ENCODE data around the gene TBL1XR1. TPM values are rescaled to one million over a fixed set of nuclear protein-coding genes. Genes with fewer than 3 reads are reported as not detected.
"Not testable (repeated sequence)": the region's sequence is repeated elsewhere in the genome, so short reads cannot be mapped to it uniquely, and the experiment has no call there.

TBL1XR1 gene
- total RNA-seq, 1 experiment from 2014 or later, result 127 TPM

DNA sequence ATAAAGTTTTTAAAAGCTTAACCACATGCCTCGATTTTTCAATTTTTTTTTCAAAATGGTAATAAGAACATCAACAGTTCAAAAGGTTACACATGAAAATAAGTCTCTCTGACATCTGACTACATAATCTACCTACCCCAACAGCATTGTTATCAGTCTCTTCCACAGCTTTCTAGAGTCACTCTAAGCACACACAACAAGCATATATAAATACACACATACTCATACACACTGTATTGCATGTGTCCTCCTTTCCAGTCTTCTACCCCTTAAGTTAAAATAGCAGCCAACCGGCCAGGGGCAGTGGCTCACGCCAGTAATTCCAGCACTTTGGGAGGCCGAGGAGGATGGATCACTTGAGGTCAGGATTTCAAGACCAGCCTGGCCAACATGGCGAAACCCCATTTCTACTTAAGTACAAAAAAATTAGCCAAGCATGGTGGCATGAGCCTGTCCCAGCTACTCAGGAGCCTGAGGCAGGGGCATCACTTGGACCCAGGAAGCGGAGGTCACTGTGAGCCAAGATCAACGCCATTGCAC lies 12.2 kb downstream of the TBL1XR1 start:
- DNase-seq, result no peak
- Mint-ChIP-seq H3K4me1 (ENCODE audit: low read depth, unreplicated experiment) (peaks cover 14% of the 10 kb centered on the region), H3K9me3 (ENCODE audit: unreplicated experiment) (no peaks in the 10 kb centered on the region), H3K27ac (ENCODE audit: unreplicated experiment) (peak overlapping the region; percentile 37), H3K27me3 (ENCODE audit: insufficient read depth, unreplicated experiment) (no peaks in the 10 kb centered on the region), H3K36me3 (ENCODE audit: insufficient read depth, unreplicated experiment) (peaks cover 19% of the 10 kb centered on the region), H3K4me3 (ENCODE audit: unreplicated experiment) (no peak overlapping the region)
- ChIA-PET CTCF (no interaction called here), POLR2A (no interaction called here)
- H3K36me3 ChIP-seq (ENCODE audit: control insufficient read depth, insufficient read depth, low read length), result no peaks in the 10 kb centered on the region
- intact Hi-C loops (cut with micrococcal nuclease; ENCODE audit: unreplicated experiment), result no loop called here
- no peak overlapping the region for H3K4me3 ChIP-seq (ENCODE audit: low read depth, low read length)
- no peaks in the 10 kb centered on the region for H3K9me3 ChIP-seq
- TF ChIP-seq, protein P1, sequence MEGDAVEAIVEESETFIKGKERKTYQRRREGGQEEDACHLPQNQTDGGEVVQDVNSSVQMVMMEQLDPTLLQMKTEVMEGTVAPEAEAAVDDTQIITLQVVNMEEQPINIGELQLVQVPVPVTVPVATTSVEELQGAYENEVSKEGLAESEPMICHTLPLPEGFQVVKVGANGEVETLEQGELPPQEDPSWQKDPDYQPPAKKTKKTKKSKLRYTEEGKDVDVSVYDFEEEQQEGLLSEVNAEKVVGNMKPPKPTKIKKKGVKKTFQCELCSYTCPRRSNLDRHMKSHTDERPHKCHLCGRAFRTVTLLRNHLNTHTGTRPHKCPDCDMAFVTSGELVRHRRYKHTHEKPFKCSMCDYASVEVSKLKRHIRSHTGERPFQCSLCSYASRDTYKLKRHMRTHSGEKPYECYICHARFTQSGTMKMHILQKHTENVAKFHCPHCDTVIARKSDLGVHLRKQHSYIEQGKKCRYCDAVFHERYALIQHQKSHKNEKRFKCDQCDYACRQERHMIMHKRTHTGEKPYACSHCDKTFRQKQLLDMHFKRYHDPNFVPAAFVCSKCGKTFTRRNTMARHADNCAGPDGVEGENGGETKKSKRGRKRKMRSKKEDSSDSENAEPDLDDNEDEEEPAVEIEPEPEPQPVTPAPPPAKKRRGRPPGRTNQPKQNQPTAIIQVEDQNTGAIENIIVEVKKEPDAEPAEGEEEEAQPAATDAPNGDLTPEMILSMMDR (IDR thresholded peaks at IDR 0.05; ENCODE audit: insufficient read depth in 1 of 2, low read depth in 1 of 2, low read length in 1 of 2, severe bottlenecking in 1 of 2, unreplicated experiment in 1 of 2), result no peak
- H3K4me1 ChIP-seq, result no peaks in the 10 kb centered on the region
- no TSS peak for BruUV-seq (replicated peaks)
- no peaks in the 10 kb centered on the region for H3K27me3 ChIP-seq (replicated peaks; ENCODE audit: control insufficient read depth, insufficient read depth, low read length)

DNA sequence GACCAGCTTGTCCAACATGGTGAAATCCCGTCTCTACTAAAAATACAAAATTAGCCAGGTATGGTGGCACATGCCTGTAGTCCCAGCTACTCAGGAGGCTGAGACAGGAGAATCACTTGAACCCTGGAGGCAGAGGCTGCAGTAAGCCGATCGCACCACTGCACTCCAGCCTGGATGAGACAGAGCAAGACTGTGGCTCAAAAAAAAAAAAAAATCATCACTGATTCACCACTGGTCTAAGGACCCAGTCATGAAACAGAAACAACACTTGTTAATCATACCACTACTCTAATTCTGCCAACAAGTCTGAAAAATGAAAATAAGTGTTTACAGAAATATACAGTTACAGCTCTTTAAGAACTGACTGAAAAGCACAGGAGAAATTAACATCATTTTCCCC lies 12.7 kb downstream of the TBL1XR1 start:
- H3K9me3 ChIP-seq; H3K4me3 Mint-ChIP-seq (ENCODE audit: unreplicated experiment); H3K4me1 ChIP-seq; H3K4me3 ChIP-seq (ENCODE audit: low read depth, low read length); H3K27me3 ChIP-seq (replicated peaks; ENCODE audit: control insufficient read depth, insufficient read depth, low read length); H3K36me3 ChIP-seq (ENCODE audit: control insufficient read depth, insufficient read depth, low read length); H3K9me3 Mint-ChIP-seq (ENCODE audit: unreplicated experiment); BruUV-seq (replicated peaks); POLR2A ChIA-PET; H3K27me3 Mint-ChIP-seq (ENCODE audit: insufficient read depth, unreplicated experiment); DNase-seq; intact Hi-C loops (cut with micrococcal nuclease; ENCODE audit: unreplicated experiment): not testable (repeated sequence)
- CTCF ChIA-PET, result interaction anchor here (0.7 kb wide), 1 partner anchor 406 kb away, joined by 4 read pairs; no protein-coding TSS in a partner anchor
- peak overlapping the region; percentile 37 for H3K27ac Mint-ChIP-seq (ENCODE audit: unreplicated experiment)
- H3K36me3 Mint-ChIP-seq (ENCODE audit: insufficient read depth, unreplicated experiment), result peaks cover 19% of the 10 kb centered on the region
- peaks cover 18% of the 10 kb centered on the region for H3K4me1 Mint-ChIP-seq (ENCODE audit: low read depth, unreplicated experiment)

DNA sequence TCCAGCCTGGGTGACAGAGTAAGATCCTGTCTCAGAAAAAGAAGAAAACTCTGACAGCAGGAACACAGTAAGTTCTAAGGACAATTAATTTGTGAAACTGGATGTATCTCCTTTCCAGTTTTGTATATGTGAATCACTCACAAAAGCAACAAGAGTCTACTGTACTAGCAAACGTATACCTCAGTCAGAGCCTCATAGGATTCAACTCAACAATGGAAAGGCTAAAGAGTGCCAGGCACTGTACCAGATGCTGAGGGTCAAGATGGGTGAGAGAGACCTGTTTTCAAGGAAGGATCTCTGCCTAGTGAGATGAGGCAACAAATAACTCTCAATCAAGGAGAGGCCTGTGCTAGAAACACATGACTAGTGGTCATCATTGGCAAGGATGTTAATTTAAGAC lies 14.9 kb downstream of the TBL1XR1 start:
- Mint-ChIP-seq H3K27ac (ENCODE audit: unreplicated experiment) (no peak overlapping the region), H3K36me3 (ENCODE audit: insufficient read depth, unreplicated experiment) (peaks cover 32% of the 10 kb centered on the region)
- POLR2A ChIA-PET, result no interaction called here

More for the DNA sequence above, 14.9 kb downstream of the TBL1XR1 start:
- no peaks in the 10 kb centered on the region for H3K9me3 Mint-ChIP-seq (ENCODE audit: unreplicated experiment)
- H3K4me3 Mint-ChIP-seq (ENCODE audit: unreplicated experiment), result no peak overlapping the region
- H3K4me1 ChIP-seq, result peaks cover 14% of the 10 kb centered on the region
- no peaks in the 10 kb centered on the region for H3K27me3 ChIP-seq (replicated peaks; ENCODE audit: control insufficient read depth, insufficient read depth, low read length)
- no peaks in the 10 kb centered on the region for H3K36me3 ChIP-seq (ENCODE audit: control insufficient read depth, insufficient read depth, low read length)
- intact Hi-C loops (cut with micrococcal nuclease; ENCODE audit: unreplicated experiment), result no loop called here
- no TSS peak for BruUV-seq (replicated peaks)
- H3K27me3 Mint-ChIP-seq (ENCODE audit: insufficient read depth, unreplicated experiment), result no peaks in the 10 kb centered on the region
- CTCF ChIA-PET, result no interaction called here
- no peak for DNase-seq
- no peaks in the 10 kb centered on the region for H3K9me3 ChIP-seq
- H3K4me3 ChIP-seq (ENCODE audit: low read depth, low read length), result no peak overlapping the region
- TF ChIP-seq, protein P1 (IDR thresholded peaks at IDR 0.05; ENCODE audit: insufficient read depth in 1 of 2, low read depth in 1 of 2, low read length in 1 of 2, severe bottlenecking in 1 of 2, unreplicated experiment in 1 of 2), result no peak
- peaks cover 30% of the 10 kb centered on the region for H3K4me1 Mint-ChIP-seq (ENCODE audit: low read depth, unreplicated experiment)
